ENCODE data around the gene HMCN1.

HMCN1 gene

GRCh38 chr1:185798505-185798904 lies 64.3 kb downstream of the HMCN1 start:
- TF ChIP-seq REST (IDR thresholded peaks at IDR 0.05; ENCODE audit: insufficient read depth in 1 of 2, low read depth in 2 of 2, low read length in 2 of 2) = no peak
- TF ChIP-seq TAF1 (IDR thresholded peaks at IDR 0.05; ENCODE audit: borderline replicate concordance, insufficient read depth, low read length) = no peak
- TF ChIP-seq POLR2AphosphoS5 (IDR thresholded peaks at IDR 0.05; ENCODE audit: low read depth, low read length) = no peak
- no peak for TF ChIP-seq SIN3A (IDR thresholded peaks at IDR 0.05; ENCODE audit: borderline replicate concordance, insufficient read depth, low read length)
- no peak for TF ChIP-seq FOXP2 (optimal IDR thresholded peaks at IDR 0.05; ENCODE audit: borderline replicate concordance, extremely low read depth, extremely low read length, insufficient read depth)

GRCh38 chr1:185803241-185803640 lies 69.0 kb downstream of the HMCN1 start:
- no peak for TF ChIP-seq TAF1 (IDR thresholded peaks at IDR 0.05; ENCODE audit: borderline replicate concordance, insufficient read depth, low read length)
- TF ChIP-seq FOXP2 (optimal IDR thresholded peaks at IDR 0.05; ENCODE audit: borderline replicate concordance, extremely low read depth, extremely low read length, insufficient read depth) = no peak
- TF ChIP-seq REST (IDR thresholded peaks at IDR 0.05; ENCODE audit: insufficient read depth in 1 of 2, low read depth in 2 of 2, low read length in 2 of 2) = no peak
- TF ChIP-seq POLR2AphosphoS5 (IDR thresholded peaks at IDR 0.05; ENCODE audit: low read depth, low read length) = no peak
- TF ChIP-seq SIN3A (IDR thresholded peaks at IDR 0.05; ENCODE audit: borderline replicate concordance, insufficient read depth, low read length) = no peak

- no peak for TF ChIP-seq POLR2AphosphoS5 (IDR thresholded peaks at IDR 0.05; ENCODE audit: low read depth, low read length)
- no peak for TF ChIP-seq REST (IDR thresholded peaks at IDR 0.05; ENCODE audit: insufficient read depth in 1 of 2, low read depth in 2 of 2, low read length in 2 of 2)
- no peak for TF ChIP-seq FOXP2 (optimal IDR thresholded peaks at IDR 0.05; ENCODE audit: borderline replicate concordance, extremely low read depth, extremely low read length, insufficient read depth)
- TF ChIP-seq SIN3A (IDR thresholded peaks at IDR 0.05; ENCODE audit: borderline replicate concordance, insufficient read depth, low read length) = no peak
- no peak for TF ChIP-seq TAF1 (IDR thresholded peaks at IDR 0.05; ENCODE audit: borderline replicate concordance, insufficient read depth, low read length)
Measured at GRCh38 chr1:185804206-185804605, 70.0 kb downstream of the HMCN1 start.

GRCh38 chr1:185804608-185805007 lies 70.4 kb downstream of the HMCN1 start:
- no peak for TF ChIP-seq SIN3A (IDR thresholded peaks at IDR 0.05; ENCODE audit: borderline replicate concordance, insufficient read depth, low read length)

GRCh38 chr1:185807275-185807674 lies 73.1 kb downstream of the HMCN1 start:
- no peak for TF ChIP-seq FOXP2 (optimal IDR thresholded peaks at IDR 0.05; ENCODE audit: borderline replicate concordance, extremely low read depth, extremely low read length, insufficient read depth)
- TF ChIP-seq SIN3A (IDR thresholded peaks at IDR 0.05; ENCODE audit: borderline replicate concordance, insufficient read depth, low read length) = no peak
- TF ChIP-seq POLR2AphosphoS5 (IDR thresholded peaks at IDR 0.05; ENCODE audit: low read depth, low read length) = no peak
- no peak for TF ChIP-seq TAF1 (IDR thresholded peaks at IDR 0.05; ENCODE audit: borderline replicate concordance, insufficient read depth, low read length)
- TF ChIP-seq REST (IDR thresholded peaks at IDR 0.05; ENCODE audit: insufficient read depth in 1 of 2, low read depth in 2 of 2, low read length in 2 of 2) = no peak
